Islet of Langerhans (tissue), 1 donor: ENCODE data around the gene CDIPT.
A peak's percentile ranks its signal among the peaks of the same experiment; 100 is the strongest.
"Not testable (repeated sequence)": the region's sequence is repeated elsewhere in the genome, so short reads cannot be mapped to it uniquely, and the experiment has no call there.

ENCODE experiments used
- FAIRE-seq: peaks from one replicate; lab custom pipeline; 2011; peaks lifted over from hg19 to GRCh38; lab: Jason Lieb, UNC

CDIPT gene

DNA sequence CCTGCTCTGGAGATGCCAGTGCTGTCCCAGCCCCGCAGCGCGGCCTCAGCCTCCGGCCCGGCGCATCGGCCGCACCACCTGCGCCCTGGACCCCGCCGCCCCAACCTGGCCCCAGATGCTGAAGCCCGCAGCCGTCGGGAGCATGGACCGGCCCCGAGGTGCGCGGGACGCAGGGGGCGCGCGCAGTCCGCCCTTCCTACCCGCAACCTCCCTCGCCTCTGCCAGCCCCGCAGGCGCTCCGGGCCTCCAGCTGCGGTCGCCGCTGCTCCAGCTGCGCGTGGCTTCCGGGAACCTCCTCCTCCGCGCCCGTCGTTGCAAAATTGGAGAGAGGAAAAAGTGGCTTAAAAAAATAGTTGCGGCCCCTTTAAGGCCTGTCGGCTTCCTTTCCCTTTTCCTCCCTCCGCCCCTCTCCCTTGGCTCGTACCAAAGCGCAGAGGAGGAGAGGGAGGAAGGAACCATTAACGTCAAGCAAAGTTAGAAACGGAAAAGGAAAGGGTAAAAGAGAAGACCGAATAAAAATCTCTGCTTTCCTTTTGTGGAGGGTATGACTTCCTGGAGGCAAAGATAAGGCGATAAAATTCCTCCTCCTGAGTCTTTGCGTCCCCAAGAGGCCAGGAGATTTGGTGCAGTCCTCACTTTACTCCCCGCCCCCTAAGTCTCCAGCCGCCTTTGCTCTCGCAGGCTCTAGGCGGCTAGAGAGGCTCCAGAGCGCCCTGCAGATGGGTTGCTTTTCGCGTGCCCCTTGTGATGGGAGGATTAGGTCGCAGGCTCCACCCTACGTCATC lies at the start of gene CDIPT:
TSS of gene CDIPT (minus strand) at position 343 of the 785 bp plus-strand sequence. CDS start 369 bp downstream, outside the sequence.
- peak; percentile 70 for FAIRE-seq

DNA sequence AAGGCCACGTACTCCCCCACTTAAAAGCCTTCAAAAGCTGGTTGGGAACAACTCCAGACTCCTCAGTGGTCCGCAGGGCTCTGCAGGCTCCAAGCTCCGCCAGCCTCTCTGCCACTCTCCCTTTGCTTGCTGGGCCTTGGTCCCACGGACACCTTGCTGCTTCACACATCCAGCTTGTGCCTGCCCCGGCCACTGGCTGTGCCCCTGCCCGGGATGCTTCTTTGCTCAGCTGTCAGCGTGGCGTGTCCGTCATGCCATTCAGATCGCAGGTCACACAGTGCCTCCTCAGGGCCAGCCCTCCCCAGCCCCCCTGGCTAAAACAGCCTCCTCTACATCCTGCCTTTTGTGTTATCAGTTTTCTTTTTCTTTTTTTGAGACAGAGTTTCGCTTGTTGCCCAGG lies 49.1 kb upstream of the CDIPT start:
- FAIRE-seq = no peak

DNA sequence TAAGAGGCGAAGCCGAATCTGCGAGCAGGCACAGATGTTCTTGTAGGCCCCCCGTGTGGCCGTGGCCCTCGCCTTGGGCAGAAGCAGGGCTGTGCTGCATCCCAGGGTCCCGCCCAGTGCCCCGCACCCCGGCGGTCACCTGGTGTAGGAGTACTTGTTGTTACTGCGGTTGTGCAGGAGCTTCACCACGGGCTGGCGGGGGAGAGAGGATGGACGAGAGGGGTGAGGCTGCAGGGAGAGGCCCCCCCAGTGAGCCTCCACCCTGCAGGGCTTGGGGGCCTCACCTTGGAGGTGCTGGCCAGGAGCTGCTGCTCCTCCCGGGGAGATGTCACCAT lies 48.6 kb upstream of the CDIPT start:
- no peak for FAIRE-seq

- no peak for FAIRE-seq
Observed at GRCh38 chr16:29910819-29911675, 48.0 kb upstream of the CDIPT start.

- not testable (repeated sequence) for FAIRE-seq
Observed at GRCh38 chr16:29909851-29910250, 46.8 kb upstream of the CDIPT start.

GRCh38 chr16:29909391-29909790 lies 46.4 kb upstream of the CDIPT start:
- no peak for FAIRE-seq

GRCh38 chr16:29908719-29909220 lies 45.7 kb upstream of the CDIPT start:
- FAIRE-seq = no peak

DNA sequence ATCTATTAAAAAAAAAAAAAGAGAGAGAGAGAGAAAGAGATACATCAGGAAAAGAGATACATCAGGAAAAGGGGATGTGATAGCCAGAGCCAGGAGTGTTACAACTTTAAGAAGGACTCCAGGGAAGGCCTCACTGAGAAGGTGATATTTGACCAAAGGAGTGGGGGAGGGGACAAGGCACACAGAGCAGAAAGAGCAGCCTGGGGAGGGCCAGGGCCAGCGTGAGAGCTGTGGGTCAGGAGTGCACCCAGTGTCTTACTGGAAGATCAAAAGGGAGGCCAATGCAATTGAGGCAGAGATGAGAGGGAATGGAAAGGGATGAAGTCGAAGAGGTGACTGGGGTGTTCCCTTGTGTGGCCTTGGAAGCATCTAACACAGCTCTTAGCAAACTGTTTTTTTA lies 44.9 kb upstream of the CDIPT start:
- FAIRE-seq = no peak

DNA sequence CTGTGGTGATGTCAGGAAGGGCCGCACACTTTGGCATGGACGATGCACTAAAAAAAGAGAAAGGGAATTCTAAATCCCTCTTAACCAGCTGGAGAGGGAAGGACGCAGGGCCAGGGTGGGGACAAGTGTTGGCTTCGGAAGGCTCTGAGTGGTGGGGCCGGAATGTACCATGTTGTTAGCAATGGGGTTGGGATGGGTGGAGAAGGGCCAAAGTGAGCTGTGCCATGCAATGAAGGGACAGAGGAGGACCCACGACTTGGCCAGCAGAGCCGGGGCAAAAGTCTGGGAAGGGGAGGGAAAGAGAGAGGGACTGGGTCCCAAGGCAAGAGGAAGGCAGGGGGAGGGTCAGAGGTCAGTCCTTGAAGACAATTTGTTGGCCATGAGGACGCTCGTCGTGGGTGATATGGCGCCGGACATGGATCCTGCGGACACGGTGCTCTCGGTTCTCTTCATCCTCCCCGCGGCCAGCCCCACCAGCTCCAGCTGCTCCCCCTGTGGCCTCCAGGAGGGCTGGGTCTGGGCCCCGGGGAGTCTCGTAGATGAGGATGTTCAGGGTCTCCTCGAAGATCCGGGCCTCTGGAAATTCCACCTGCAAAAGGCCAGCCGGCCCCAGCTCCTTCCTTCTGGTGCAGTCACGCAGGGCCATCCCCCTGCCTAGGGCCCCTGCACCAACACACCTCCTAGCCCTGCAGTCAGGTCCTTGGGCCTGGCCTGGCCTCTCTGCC lies 43.7 kb upstream of the CDIPT start:
- FAIRE-seq = no peak

GRCh38 chr16:29905668-29906067 lies 42.6 kb upstream of the CDIPT start:
- FAIRE-seq = no peak

GRCh38 chr16:29904947-29905346 lies 41.9 kb upstream of the CDIPT start:
- FAIRE-seq = no peak

- FAIRE-seq = no peak
Observed at GRCh38 chr16:29903590-29903989, 40.6 kb upstream of the CDIPT start.

DNA sequence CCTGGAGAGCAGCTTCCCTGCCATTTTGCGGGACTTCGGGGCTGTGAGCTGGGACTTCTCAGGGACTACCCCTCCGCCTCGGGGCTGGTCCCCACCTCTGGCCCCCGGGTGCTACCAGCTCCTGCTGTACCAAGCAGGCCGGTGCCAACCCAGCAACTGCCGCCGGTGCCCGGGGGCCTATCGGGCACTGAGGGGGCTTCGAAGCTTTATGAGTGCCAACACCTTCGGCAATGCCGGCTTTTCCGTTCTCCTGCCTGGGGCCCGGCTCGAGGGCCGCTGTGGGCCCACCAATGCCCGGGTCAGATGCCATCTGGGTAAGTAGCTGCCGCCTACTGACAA lies 38.5 kb upstream of the CDIPT start:
- FAIRE-seq = no peak

- FAIRE-seq = no peak
Observed at GRCh38 chr16:29900888-29901606, 38.0 kb upstream of the CDIPT start.

DNA sequence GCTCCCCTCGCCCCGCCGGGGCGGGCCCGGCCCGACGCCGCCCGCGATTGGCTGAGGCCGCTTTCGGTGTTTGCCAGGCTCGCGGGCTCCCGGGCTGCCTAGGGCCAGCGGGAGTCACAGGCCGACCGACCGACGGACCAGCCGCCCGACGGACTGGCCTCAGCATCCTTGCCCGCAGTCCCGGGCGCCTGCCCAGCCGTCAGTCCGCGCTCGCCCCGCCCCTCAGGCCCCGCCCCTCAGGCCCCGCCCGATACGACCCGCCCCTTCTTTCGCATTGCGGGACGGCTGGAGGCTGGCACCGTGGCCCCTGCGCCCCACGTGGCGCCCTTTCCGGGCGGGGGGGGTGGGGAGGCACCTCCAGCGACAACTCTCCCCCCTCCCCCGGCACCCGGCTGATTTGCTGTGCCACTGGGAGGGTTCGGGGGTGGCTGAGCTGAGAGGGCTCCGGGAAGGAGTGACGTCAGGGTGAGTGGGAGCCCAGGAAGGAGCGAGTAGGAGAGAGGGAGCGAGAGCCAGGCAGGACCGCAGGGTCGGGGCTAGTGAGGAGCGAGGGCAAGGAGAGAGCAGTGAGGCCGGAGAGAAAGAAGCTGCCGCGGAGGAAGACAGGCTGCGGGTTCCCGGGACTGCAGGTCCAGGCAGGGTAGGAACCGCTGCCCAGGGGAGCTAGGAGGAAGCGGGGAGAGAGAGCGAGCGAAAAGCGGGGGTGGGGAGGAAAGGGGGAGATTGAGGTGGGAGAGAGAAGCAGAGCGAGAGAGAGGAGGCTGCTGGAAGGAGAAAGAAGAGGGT lies 37.3 kb upstream of the CDIPT start, which contains the start of gene ASPHD1:
TSS of gene ASPHD1 (plus strand) at position 387 of the 786 bp plus-strand sequence. CDS start 484 bp downstream, outside the sequence.
- no peak for FAIRE-seq

- FAIRE-seq = peak; percentile 30
Observed at GRCh38 chr16:29899516-29900101, 36.6 kb upstream of the CDIPT start, which contains the start of gene SEZ6L2. Gene SEZ6L2 (minus strand): TSS chr16:29899550. CDS start chr16:29899019, 531 bp downstream.

- FAIRE-seq = no peak
Observed at GRCh38 chr16:29898804-29899515, 35.9 kb upstream of the CDIPT start.

- no peak for FAIRE-seq
Observed at GRCh38 chr16:29898135-29898803, 35.2 kb upstream of the CDIPT start.

DNA sequence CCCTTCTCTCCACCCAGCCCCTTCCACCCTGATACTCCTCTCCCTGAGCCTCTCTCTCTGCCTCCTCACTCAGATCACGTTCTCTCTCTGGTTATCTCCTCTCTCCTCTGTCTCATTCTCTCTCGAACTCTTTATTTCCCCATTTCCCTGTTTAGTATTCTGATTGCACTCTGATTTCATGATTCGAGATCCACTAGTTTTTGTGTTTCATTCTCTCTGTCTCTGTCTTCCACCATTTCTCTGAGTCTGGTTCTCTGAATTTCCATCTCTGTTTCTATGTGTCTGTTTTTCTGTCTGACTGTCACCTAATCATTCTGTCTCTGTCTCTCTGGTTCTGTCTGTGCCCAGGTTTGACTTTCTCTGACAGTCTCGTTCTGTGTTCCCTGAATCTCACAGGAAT lies 34.3 kb upstream of the CDIPT start:
- no peak for FAIRE-seq
